Lung (tissue), 12 donors: ENCODE data around the gene POLA1. TPM values are rescaled to one million over a fixed set of nuclear protein-coding genes. Genes with fewer than 3 reads are reported as not detected.

Experiments used
- ATAC-seq: fragments of 200-7000 bp; cut with Tn5 transposase; one replicate; pipeline ENCODE4 v1.9.1; 2020; ENCODE audit warnings: moderate number of reproducible peaks; ENCODE audit not compliant: insufficient read depth, low FRiP score
- DNase-seq, 3 donors: peaks; one replicate each; pipeline ENCODE4 v3.0.0-alpha.2; 2013 to 2017
- H3K27ac ChIP-seq, 2 donors: one replicate each; pipeline ENCODE4 v1.5.1; 2013; ENCODE audit warnings: mild to moderate bottlenecking in 2 of 2, moderate library complexity in 2 of 2, control low read depth in 1 of 2, inconsistent platforms in 1 of 2, low read depth in 1 of 2, low read length in 1 of 2
- H3K27me3 ChIP-seq, 3 donors: one replicate each; pipeline ENCODE4 v1.5.1; 2013; ENCODE audit warnings: low read length in 2 of 3; ENCODE audit not compliant: control insufficient read depth in 3 of 3, insufficient read depth in 3 of 3
- H3K36me3 ChIP-seq, 4 donors: one replicate each; pipeline ENCODE4 v1.5.1; 2013; ENCODE audit warnings: low read length in 4 of 4, mild to moderate bottlenecking in 1 of 4, moderate library complexity in 1 of 4; ENCODE audit not compliant: control insufficient read depth in 4 of 4, insufficient read depth in 4 of 4
- H3K4me1 ChIP-seq, 5 donors: one replicate each; pipeline ENCODE4 v1.5.1; 2013; ENCODE audit warnings: low read length in 5 of 5, mild to moderate bottlenecking in 2 of 5, moderate library complexity in 1 of 5; ENCODE audit not compliant: control insufficient read depth in 5 of 5, insufficient read depth in 5 of 5
- H3K4me3 ChIP-seq: one replicate; pipeline ENCODE4 v1.5.1; 2013; ENCODE audit warnings: mild to moderate bottlenecking, control low read depth, moderate library complexity
- H3K9ac ChIP-seq, 2 donors: one replicate each; pipeline ENCODE4 v1.5.1; 2013; ENCODE audit warnings: low read length in 2 of 2, control low read depth in 1 of 2; ENCODE audit not compliant: insufficient read depth in 1 of 2
- H3K9me3 ChIP-seq, 4 donors: one replicate each; pipeline ENCODE4 v1.5.1; 2013; ENCODE audit warnings: low read length in 3 of 4, mild to moderate bottlenecking in 1 of 4, moderate library complexity in 1 of 4; ENCODE audit not compliant: control insufficient read depth in 4 of 4, insufficient read depth in 3 of 4
- WGBS, 2 donors: extraction: QIAGEN DNeasy Blood & Tissue Kit; methylation state at CpG; one replicate each; pipeline ENCODE4 v1.1.7; 2013; 5-methylcytosine and 5-hydroxymethylcytosine counted together
- polyA plus RNA-seq, 2 donors: library from polyadenylated mRNA; stranded (reverse); fragments of 200-250 nt; gene quantifications; one replicate each; pipeline ENCODE4 v1.2.1, GENCODE V29; 2013
- total RNA-seq, 2 donors: library from RNA; depleted of rRNA in 1 of 2; stranded (reverse); fragments of >200 nt in 1 of 2; gene quantifications; one replicate each; pipeline ENCODE4 v1.2.1, GENCODE V29; 2014 to 2021
- TF ChIP-seq, protein P1 (sequence below): IDR thresholded peaks from 2 replicates; pipeline ENCODE4 v1.5.1; 2012; ENCODE audit warnings: mild to moderate bottlenecking; ENCODE audit errors: control extremely low read depth, extremely low read depth
- donor health status: control.
- donor health status: control.
- donor health status: Bipolar disorder and iron deficiency.
- donor health status: healthy.
- donor health status: DM: yes; HTN: yes; CAD: no.

The POLA1 gene
- total and polyA plus RNA-seq, 4 donors: 2.4 to 18.7 (median 6.1) TPM

DNA sequence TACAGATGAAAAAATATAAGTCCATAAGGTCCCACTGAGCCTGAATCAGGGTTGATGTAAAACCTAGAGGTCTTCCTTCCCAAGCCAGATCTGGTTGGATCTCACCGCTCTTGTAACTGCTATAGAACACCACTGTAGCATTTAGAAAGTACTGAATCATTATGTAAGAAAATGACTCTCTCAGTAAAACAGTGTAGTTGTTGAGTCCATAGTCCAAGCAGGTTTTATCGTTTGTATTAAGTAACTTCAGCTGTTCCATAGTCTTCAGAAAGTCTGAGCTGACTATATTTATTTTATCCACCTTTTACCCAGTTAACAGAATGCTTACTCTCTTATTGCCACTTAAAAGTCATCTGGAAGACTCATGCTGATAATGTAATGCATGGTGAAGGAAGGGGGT, 82.2 kb downstream of the POLA1 start:
- no peak overlapping the region for H3K27ac ChIP-seq
- H3K4me1 ChIP-seq: no peaks in the 10 kb centered on the region
- TF ChIP-seq, protein P1, sequence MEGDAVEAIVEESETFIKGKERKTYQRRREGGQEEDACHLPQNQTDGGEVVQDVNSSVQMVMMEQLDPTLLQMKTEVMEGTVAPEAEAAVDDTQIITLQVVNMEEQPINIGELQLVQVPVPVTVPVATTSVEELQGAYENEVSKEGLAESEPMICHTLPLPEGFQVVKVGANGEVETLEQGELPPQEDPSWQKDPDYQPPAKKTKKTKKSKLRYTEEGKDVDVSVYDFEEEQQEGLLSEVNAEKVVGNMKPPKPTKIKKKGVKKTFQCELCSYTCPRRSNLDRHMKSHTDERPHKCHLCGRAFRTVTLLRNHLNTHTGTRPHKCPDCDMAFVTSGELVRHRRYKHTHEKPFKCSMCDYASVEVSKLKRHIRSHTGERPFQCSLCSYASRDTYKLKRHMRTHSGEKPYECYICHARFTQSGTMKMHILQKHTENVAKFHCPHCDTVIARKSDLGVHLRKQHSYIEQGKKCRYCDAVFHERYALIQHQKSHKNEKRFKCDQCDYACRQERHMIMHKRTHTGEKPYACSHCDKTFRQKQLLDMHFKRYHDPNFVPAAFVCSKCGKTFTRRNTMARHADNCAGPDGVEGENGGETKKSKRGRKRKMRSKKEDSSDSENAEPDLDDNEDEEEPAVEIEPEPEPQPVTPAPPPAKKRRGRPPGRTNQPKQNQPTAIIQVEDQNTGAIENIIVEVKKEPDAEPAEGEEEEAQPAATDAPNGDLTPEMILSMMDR: no peak
- no peak overlapping the region for H3K4me3 ChIP-seq
- H3K9ac ChIP-seq: no peak overlapping the region
- DNase-seq (no peak), ATAC-seq (no peak)
- H3K27me3 ChIP-seq: peaks cover 0 to 20% (median 18%) of the 10 kb centered on the region in 3 donors
- H3K9me3 ChIP-seq: peaks cover 0 to 2% (median 0%) of the 10 kb centered on the region in 4 donors
- H3K36me3 ChIP-seq: peaks cover 0 to 1% (median 0%) of the 10 kb centered on the region in 4 donors
- 80 to 87% methylated on average over 2 of the region's 2 CpGs for WGBS, 2 donors

DNA sequence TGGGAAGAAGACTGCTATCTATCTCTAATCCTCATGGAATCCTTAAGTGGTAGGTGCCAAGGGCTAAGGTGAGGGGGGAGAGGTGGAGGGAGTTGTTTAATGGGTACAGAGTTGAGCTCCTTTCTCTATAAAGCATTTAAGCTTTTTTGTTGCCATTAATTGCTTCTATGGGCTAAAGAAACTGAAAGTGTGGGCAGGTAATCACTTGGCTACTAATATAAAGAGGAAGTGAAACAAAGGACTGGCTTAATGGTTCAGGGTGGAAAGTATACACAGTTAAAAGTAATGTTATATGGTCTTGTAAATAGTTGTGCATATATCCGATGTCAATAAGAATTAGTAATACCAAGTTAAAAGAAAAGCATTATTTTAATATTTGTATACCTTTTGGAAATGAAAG, 83.9 kb downstream of the POLA1 start:
- H3K9me3 ChIP-seq: peaks cover 0 to 2% (median 0%) of the 10 kb centered on the region in 4 donors
- no peak overlapping the region for H3K4me3 ChIP-seq
- no peak overlapping the region for H3K27ac ChIP-seq
- ATAC-seq (no peak), DNase-seq (no peak)
- H3K9ac ChIP-seq: no peak overlapping the region
- peaks cover 0 to 21% (median 12%) of the 10 kb centered on the region in 3 donors for H3K27me3 ChIP-seq
- peaks cover 0 to 2% (median 0%) of the 10 kb centered on the region in 5 donors for H3K4me1 ChIP-seq
- H3K36me3 ChIP-seq: peaks cover 0 to 1% (median 0%) of the 10 kb centered on the region in 4 donors
- TF ChIP-seq, protein P1: no peak
- 83 to 87% methylated on average over 1 of the region's 1 CpG for WGBS, 2 donors

DNA sequence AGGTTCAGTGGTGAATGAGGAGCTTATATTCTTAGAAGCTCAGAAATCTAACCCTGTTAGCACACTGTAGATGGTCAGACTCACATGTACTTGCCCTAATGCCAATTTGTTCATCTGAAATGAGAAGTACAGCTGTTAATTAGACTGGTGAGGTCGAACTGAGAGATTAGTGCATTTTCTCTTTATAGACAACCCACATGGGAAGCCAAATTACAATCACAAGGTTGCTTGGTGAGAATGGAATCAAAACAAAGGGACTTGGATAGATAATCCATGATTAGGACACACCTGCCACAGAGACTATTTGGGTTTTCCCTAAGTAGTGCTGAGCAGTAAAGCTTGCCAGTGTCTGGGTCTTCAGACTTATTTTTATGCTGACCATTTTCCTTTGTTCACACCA, 88.3 kb downstream of the POLA1 start:
- TF ChIP-seq, protein P1: no peak

DNA sequence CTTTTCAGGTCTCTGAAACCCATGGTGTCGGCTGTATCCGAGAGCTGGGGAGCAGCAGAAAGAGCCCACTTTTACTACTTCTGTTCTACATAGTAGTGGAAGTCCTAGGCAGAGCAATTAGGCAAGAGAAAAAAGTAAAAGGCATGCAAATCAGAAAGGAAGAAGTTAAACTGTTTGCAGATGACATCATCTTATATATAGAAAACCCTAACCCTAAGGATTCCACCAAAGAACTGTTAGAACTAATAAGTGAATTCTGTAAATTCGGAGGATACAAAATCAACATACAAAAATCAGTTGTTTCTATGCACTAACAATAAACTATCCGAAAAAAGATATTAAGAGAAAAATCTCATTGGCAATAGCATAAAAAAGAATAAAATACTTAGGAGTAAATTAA, 95.3 kb downstream of the POLA1 start:
- H3K27me3 ChIP-seq: peaks cover 0 to 10% (median 0%) of the 10 kb centered on the region in 3 donors
- H3K27ac ChIP-seq: no peak overlapping the region
- H3K9ac ChIP-seq: no peak overlapping the region
- 82 to 98% methylated on average over 4 of the region's 4 CpGs for WGBS, 2 donors
- no peaks in the 10 kb centered on the region for H3K9me3 ChIP-seq
- TF ChIP-seq, protein P1: no peak
- no peaks in the 10 kb centered on the region for H3K4me1 ChIP-seq
- peaks cover 0 to 6% (median 0%) of the 10 kb centered on the region in 4 donors for H3K36me3 ChIP-seq
- H3K4me3 ChIP-seq: no peak overlapping the region
- ATAC-seq: no peak
- DNase-seq: no peak

More for the DNA sequence above, 88.3 kb downstream of the POLA1 start:
- H3K9ac ChIP-seq: no peak overlapping the region
- no peak overlapping the region for H3K4me3 ChIP-seq
- H3K4me1 ChIP-seq: peaks cover 0 to 2% (median 0%) of the 10 kb centered on the region in 5 donors
- no peaks in the 10 kb centered on the region for H3K9me3 ChIP-seq
- no peak overlapping the region for H3K27ac ChIP-seq
- 50 to 94% methylated on average over 1 of the region's 1 CpG for WGBS, 2 donors
- peaks cover 0 to 6% (median 0%) of the 10 kb centered on the region in 4 donors for H3K36me3 ChIP-seq
- no peak for DNase-seq
- peaks cover 0 to 24% (median 5%) of the 10 kb centered on the region in 3 donors for H3K27me3 ChIP-seq
- ATAC-seq: no peak
